ENCODE measurements around the gene CEP20.

- no peak for TF ChIP-seq CTCF (IDR thresholded peaks at IDR 0.05)
- no peak for TF ChIP-seq POLR2A (IDR thresholded peaks at IDR 0.05)
Observed at GRCh38 chr16:15853021-15853420, 35.4 kb downstream of the CEP20 start.

Data from adrenal gland (tissue), 5 donors.